Fibroblast of mammary gland (primary cell): Measurements from ENCODE around the gene PRKN.
A peak's percentile ranks its signal among the peaks of the same experiment; 100 is the strongest.

Experiments used
- DNase-seq: peaks from one replicate; pipeline ENCODE4 v3.0.0-alpha.2; 2010; ENCODE audit warnings: low read depth
- H3K4me3 ChIP-seq: 2 replicates; pipeline ENCODE4 v1.5.1; 2011; ENCODE audit warnings: low read depth, mild to moderate bottlenecking, low read length, moderate library complexity; ENCODE audit not compliant: control insufficient read depth
- CTCF ChIP-seq: conservative IDR thresholded peaks from 2 replicates; pipeline ENCODE4 v1.5.1; 2011; ENCODE audit warnings: low read depth, low read length, inconsistent platforms; ENCODE audit not compliant: control insufficient read depth, insufficient read depth

Gene PRKN

GRCh38 chr6:162198076-162198475 is 529.5 kb downstream of the PRKN start:
- H3K4me3 ChIP-seq = no peak overlapping the region
- no peak for TF ChIP-seq CTCF
- no peak for DNase-seq

DNA sequence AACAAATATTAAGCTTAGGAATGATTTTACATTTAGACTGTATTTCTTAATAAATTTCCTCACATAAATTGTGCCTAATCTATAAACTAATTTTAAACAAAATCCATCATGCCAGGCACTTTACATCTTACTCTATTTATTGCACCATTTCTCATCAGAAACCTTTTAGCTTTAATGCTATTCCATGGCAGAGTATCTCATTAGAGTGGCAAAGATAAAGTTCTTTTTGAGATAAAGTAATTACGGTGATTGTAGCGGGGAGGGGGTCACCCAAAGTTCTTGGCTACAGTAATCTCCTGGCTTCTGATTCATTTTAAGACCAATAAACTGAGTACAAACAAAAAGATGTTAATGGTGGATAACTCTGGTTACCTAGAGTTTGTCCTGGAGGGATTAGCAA is 532.1 kb downstream of the PRKN start:
- H3K4me3 ChIP-seq = no peak overlapping the region
- no peak for DNase-seq
- TF ChIP-seq CTCF = no peak

GRCh38 chr6:162190981-162191380 is 536.6 kb downstream of the PRKN start:
- no peak for DNase-seq
- no peak for TF ChIP-seq CTCF
- no peak overlapping the region for H3K4me3 ChIP-seq

GRCh38 chr6:162187168-162187935 is 540.2 kb downstream of the PRKN start:
- TF ChIP-seq CTCF = no peak
- no peak for DNase-seq

DNA sequence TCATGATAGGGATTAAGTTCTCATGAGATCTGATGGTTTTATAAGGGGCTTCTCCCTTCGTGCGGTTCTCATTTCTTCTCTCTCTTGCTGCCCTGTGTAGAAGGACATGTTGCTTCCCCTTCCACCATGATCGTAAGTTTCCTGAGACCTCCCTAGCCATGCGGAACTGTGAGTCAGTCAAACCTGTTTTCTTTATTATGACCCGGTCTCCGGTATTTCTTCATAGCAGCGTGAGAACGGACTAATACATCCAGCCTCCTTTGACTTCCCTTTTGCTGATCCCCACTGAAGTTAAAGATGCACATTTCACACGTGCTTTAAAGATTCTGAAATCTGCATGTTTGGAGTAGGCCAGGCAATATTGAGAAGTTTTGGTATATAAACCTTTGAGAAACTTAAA is 543.1 kb downstream of the PRKN start:
- no peak for TF ChIP-seq CTCF
- H3K4me3 ChIP-seq = no peak overlapping the region
- DNase-seq = no peak

More at GRCh38 chr6:162187168-162187935, 540.2 kb downstream of the PRKN start:
- no peak overlapping the region for H3K4me3 ChIP-seq

DNA sequence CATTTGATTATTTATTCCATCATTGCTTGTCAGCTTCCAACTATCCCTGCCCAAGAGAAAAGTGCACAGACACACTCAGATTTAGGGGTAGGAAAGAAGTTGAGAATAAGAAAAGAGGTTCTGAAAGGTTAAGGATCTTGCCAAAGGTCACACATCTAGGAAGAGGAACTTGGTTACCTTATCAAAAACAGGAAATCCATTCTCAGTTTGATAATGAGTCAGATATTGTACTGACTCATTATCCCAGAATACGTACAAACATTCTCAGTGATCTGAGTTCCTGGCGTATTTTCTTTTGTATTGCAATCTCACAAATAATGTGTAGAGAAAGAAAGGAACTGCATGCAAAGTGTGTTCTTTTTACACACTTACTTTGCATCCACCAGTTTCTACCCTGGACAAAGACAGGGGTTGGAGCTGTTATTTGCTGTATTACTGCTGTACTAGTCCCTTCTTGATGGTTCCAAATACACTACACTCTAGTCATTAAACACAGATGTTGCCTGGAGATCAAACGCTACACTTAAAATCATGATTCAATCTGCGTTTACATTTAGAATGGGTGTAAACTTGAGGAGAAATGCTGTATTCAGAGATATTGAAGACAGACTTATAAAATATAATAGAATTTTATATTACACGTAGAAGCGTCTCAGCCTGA is 545.7 kb downstream of the PRKN start:
- no peak for TF ChIP-seq CTCF
- peak; percentile 58 for DNase-seq
- H3K4me3 ChIP-seq = no peak overlapping the region
